Stomach (tissue), 4 donors: ENCODE data around the gene ROBO1.
A peak's percentile ranks its signal among the peaks of the same experiment; 100 is the strongest.

Source experiments
- EP300 ChIP-seq: sonication (generic); formaldehyde crosslinking; IDR thresholded peaks from one replicate; pipeline ENCODE4 v1.6.1; 2017; ENCODE audit warnings: antibody characterized with exemption
- POLR2A ChIP-seq, 4 donors: fragments of 450-650 bp; IDR thresholded peaks; one replicate each; pipeline ENCODE4 v1.6.1; 2016; ENCODE audit warnings: antibody characterized with exemption in 4 of 4, control low read depth in 2 of 4, mild to moderate bottlenecking in 1 of 4, moderate library complexity in 1 of 4
- POLR2AphosphoS5 ChIP-seq, 3 donors: sonication (generic); formaldehyde crosslinking; IDR thresholded peaks; one replicate each; pipeline ENCODE4 v1.6.1; 2016; ENCODE audit warnings: antibody characterized with exemption in 3 of 3
- TF ChIP-seq, protein P1 (sequence below), 7 experiments: fragments of 450-650 bp in 4 of 7; fragments of 200-600 bp in 3 of 7; sonication (generic) in 3 of 7; IDR thresholded peaks; one replicate each; pipeline ENCODE4 v1.5.1; 2016 to 2019; ENCODE audit warnings: antibody characterized with exemption in 7 of 7, control low read depth in 2 of 7, mild to moderate bottlenecking in 1 of 7

DNA sequence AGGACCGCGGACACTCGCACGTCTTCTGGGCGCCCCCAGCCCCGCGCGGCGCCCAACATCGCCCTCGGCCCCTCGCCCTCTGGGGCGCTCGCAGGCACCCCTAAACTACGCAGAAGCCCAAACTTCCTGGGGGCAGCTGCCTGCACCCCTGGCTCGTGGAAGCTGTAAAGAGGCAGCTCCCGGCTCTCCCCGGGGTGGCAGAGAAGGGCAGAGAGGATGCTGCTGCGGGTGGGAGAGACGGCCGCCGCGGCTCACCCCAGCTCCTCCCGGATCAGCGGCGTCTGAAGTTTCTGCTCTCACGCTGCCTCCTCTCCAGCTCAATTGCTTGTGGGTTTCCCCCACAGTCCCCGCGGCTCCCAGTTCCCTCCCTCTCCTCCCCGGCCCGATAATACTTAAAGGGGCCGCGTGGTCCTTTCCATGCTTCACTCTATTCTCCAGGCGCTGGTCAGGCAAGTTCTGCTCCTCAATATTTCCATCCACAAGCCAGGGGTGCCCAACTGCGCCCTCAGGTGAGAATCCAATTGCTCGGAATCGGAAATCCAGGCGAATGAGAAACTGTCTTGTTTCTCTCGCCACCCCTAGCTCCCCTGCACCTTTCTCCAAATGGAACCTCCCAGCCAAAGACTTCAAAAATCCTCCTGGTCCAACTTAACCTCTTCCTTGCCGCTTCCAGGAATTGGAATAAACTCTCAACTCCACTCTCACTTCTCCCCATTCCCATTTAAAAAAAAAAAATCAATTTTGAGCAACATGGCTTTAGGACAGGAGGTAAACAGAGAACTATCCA lies 748.5 kb downstream of the ROBO1 start:
- TF ChIP-seq, protein P1, sequence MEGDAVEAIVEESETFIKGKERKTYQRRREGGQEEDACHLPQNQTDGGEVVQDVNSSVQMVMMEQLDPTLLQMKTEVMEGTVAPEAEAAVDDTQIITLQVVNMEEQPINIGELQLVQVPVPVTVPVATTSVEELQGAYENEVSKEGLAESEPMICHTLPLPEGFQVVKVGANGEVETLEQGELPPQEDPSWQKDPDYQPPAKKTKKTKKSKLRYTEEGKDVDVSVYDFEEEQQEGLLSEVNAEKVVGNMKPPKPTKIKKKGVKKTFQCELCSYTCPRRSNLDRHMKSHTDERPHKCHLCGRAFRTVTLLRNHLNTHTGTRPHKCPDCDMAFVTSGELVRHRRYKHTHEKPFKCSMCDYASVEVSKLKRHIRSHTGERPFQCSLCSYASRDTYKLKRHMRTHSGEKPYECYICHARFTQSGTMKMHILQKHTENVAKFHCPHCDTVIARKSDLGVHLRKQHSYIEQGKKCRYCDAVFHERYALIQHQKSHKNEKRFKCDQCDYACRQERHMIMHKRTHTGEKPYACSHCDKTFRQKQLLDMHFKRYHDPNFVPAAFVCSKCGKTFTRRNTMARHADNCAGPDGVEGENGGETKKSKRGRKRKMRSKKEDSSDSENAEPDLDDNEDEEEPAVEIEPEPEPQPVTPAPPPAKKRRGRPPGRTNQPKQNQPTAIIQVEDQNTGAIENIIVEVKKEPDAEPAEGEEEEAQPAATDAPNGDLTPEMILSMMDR (IDR thresholded peaks at IDR 0.05): no peak
- TF ChIP-seq POLR2A (IDR thresholded peaks at IDR 0.05) (no peak), EP300 (no peak), POLR2AphosphoS5 (IDR thresholded peaks at IDR 0.05) (peak; percentile 22 to 58 (median 40))
